Renal pelvis (tissue), 4 donors: Measurements from ENCODE around the gene CBFA2T3. TPM values are rescaled to one million over a fixed set of nuclear protein-coding genes. Genes with fewer than 3 reads are reported as not detected.
"Not testable (repeated sequence)": the region's sequence is repeated elsewhere in the genome, so short reads cannot be mapped to it uniquely, and the experiment has no call there.

Source experiments
- DNase-seq: peaks from one replicate; pipeline ENCODE4 v3.0.0-alpha.2; 2013
- polyA plus RNA-seq, 3 donors: library from polyadenylated mRNA; unstranded; fragments of 120-200 nt; gene quantifications; one replicate each; pipeline ENCODE4 v1.2.1, GENCODE V29; 2013; ENCODE audit not compliant: insufficient read length in 3 of 3

CBFA2T3 gene
- polyA plus RNA-seq, 3 donors = 3.1 to 3.6 (median 3.5) TPM

DNA sequence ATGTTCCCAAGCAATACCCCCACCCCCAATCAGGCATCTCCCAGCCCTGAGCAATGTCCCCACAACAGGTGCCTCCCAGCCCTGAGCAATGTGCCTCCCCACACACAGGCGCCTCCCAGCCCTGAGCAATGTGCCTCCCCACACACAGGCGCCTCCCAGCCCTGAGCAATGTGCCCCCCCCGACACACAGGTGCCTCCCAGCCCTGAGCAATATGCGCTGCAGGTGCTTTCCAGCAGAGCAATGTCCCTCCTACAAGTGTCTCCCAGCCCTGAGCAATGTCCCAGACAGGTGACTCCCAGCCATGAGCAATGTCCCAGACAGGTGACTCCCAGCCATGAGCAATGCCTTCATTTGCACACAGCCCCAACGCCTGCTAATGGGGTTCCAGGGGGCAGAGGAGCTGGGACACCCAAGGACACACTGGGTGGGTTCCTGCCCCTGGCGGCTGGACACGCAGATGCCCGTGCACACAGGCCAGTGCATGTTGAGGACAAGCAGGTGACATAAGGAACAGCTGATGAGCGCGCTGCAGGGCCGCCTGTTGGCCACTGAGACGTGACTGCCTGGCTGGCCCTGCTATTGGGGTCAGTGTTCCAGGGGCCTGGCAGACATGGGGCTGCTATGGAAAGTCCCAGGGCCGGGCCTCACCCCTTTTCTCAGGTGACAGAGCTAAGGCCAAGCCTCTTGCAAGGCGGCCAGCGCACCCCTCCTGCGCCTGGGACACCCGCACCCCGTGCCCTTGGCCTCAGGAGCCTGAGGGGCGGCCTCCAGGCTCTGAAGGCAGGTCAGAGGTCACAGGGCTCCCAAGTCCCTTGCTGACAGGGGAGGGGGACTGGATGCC is 83.7 kb downstream of the CBFA2T3 start:
- no peak for DNase-seq

DNA sequence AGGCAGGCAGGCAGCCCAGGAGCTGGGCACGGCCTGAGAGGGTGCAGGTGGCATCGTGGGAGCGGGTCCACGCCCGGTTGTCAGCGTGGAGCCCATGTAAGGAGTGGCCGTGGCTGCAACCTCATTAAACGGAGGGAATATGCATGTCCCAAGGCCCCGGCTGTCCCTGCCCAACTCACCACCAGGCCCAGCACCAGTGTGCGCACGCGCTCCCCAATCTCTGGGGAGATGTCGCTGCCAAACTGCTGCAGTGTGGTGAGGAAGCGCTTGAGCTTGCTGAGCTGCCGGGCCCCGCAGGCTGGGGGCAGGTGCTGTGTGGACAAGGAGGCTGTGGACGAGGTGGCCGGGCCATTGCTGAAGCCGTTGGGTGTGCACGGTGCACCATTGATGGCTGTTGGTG is 84.9 kb downstream of the CBFA2T3 start:
- DNase-seq = no peak

GRCh38 chr16:88891083-88891482 is 85.9 kb downstream of the CBFA2T3 start:
- DNase-seq = no peak

- not testable (repeated sequence) for DNase-seq
These were observed 87.2 kb downstream of the CBFA2T3 start for GRCh38 chr16:88889702-88890352.

DNA sequence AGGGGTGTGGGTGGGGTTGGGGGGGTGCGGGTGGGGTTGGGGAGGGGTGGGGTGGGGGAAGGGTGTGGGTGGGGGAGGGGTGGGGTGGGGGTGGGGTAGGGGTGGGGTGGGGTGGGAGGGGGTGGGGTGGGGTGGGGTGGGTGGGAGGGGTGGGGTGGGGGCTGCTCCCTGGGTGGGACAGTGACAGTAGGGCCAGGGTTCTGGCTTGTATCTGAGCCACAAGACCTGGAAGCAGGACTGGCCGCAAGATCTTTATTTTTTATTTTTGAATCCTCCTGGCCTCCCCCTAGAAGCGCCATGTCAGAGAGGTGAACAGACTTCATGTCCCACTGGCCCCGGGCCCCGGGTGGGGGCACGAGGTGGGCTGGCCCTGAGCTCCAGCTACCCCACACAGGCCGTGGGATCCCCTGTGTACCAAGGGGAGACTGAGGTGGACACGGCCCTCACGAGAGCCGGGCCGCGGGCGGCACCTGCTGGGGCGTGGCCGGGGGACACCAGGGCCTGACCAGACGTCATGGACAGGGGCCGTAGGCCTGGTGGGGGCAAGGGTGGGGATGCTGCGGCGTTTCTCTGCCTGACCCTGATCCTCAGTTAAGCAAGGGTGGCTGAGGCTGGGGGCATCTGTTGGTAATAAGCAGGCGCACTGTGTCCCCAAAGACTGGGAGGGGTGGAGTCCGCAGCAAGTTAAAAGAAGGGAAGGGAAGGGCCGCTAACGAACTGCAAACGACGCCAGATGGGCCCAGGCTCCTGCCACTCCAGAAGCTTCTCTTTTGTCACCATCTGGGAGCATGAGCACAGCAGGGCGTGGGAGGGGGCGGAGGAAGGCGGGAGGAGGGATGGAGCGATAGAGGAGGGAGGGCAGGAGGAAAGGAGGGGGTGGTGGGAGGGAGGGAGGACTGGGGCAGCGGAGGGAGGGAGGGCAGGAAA is 88.3 kb downstream of the CBFA2T3 start:
- DNase-seq = no peak

DNA sequence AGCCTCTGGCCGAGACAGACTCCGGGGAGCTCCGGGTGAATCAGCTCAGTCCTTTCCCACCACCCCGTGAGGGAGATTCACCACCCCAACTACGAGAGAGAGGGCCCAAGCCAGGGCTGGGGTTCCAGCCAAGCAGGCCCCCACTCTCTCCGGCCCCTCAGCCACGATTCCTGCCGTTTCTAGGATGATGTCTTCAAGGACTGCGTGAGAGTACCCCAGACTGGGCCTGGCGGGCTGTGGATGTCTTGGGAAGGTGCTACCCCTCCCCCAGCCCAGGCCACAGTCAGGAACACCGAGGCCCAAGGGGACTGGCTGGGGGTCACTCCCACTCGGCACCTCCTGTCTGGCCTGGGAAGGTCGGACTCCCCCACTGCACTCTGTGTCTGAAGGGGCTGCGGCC is 89.0 kb downstream of the CBFA2T3 start:
- no peak for DNase-seq

GRCh38 chr16:88886845-88887521 is 90.0 kb downstream of the CBFA2T3 start:
- DNase-seq = peak; percentile 48

GRCh38 chr16:88886420-88886844 is 90.6 kb downstream of the CBFA2T3 start:
- DNase-seq = no peak

GRCh38 chr16:88885693-88886280 is 91.2 kb downstream of the CBFA2T3 start:
- no peak for DNase-seq

DNA sequence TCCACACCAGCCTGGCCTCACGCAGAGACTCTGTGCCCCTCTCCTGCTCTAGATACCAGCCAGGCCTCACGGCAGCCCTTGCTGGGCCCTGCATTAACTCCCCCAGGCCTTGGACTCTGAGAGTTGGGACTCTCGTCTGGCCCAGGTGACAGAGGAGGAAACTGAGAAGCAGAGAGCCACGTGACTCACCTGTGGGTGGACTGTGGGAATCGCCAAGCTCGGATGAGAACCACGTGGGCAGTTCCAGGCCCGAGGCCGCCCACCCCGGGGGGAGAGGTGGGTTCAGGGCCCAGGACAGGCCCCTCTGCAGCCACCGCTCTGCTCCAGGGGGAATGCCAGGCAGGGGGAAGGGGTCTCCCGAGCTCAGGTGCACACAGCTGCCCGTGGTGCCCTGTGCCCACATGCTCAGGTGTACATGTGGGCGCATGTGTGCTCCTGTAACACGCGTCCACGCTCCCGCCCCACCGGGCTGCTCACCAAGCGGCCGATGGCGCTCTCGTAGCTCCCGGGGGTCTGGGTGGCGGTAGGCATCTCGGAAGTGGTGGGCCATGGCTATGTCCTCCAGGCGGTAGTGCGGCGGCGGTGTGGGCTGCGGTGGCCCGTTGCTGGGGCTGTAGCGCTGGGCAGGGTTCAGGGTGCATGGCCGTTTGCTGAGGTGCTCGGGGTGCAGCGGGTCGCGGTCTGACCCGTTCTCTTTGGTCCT is 92.3 kb downstream of the CBFA2T3 start:
- DNase-seq = no peak

GRCh38 chr16:88883946-88884345 is 93.1 kb downstream of the CBFA2T3 start:
- DNase-seq = no peak

GRCh38 chr16:88883117-88883895 is 93.7 kb downstream of the CBFA2T3 start:
- DNase-seq = no peak

- no peak for DNase-seq
These were observed 94.5 kb downstream of the CBFA2T3 start for GRCh38 chr16:88882358-88883030.

- no peak for DNase-seq
These were observed 95.2 kb downstream of the CBFA2T3 start for GRCh38 chr16:88881675-88882357.

- DNase-seq = no peak
These were observed 95.9 kb downstream of the CBFA2T3 start for GRCh38 chr16:88881007-88881615.

DNA sequence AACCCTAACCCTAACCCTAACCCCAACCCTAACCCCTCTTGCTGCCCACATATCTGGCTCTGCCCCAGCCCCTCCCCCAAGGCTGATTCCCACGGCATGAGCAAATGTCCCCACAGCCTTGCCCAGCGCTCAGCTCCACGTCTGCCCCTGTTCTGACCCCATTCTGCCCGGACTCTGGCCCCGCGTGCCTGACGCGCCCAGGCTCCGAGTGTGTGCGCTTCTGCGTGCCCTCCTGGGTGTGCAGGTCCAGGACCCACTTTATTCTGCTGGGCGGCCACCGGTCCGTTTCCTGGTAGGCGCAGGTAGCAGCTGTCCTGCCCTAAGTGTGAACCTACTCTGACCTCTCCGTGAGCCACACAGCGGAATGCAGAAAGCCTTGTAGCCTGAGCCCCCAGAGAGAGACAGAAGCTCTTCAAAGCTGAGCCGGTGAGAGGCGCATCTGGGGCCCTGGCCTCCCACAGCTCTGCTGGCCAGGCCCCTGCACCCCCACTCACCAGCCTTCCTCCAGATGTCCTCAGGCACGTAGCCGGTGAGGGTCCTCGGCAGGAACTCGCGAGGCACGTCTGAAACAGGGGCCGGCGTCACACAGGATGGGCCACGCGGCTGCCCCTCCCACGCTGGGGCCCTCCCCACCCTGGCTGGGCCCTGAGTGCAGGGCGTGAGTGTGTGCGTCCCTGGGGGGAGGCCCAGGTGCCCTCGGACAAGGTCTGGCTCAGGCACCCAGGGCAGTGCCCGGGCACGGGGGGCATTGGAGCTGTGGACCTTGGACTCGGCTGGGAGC is 96.6 kb downstream of the CBFA2T3 start:
- DNase-seq = no peak

GRCh38 chr16:88879788-88880055 is 97.3 kb downstream of the CBFA2T3 start:
- DNase-seq = no peak
